Kidney tubule cell (primary cell): ENCODE measurements around the gene TNFRSF11A.

Experiments
- DNase-seq: peaks from one replicate; pipeline ENCODE4 v3.0.0-alpha.2; 2018; ENCODE audit warnings: low spot score

The TNFRSF11A gene

DNA sequence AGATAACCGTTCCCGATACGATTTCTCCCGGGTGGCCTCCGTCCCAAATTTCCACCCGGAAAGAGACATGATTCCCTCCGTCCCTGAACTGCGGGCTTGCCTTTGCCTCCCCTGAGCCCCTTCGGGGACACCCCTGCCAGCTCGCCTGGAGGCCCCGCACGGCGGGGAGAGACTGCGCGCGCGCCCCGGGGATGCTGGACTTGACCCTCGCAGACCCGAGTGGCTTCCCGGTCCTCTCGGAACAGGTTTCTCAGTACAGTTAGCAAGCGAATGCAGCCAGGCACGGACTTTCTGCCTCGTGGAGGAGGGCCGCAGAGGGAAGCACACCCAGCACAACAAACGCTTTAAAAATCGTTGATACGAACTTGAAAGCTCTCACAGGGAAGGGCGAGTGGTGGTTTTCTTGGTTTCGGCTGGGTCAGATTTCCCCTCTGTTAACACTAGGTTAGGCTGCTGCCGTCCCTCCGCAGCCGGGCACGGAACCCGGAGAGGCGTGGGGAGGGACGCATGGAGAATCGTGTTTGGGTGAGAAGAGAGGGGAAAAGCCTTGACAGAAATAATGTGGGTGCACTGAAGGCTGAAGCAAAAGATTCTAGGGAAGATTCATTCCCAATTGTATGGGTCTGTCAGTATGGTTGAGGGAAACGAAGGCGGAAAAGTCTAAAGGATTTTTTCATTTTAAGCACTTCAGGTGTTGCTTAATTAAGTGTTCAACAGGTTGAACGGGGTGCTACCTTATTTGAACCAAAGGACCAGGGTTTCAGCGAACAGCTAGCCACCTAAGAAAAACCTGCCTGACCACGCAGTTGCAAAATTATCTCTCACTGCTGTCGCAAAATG is 916 bp downstream of the TNFRSF11A start:
- peak; percentile 29 for DNase-seq

DNA sequence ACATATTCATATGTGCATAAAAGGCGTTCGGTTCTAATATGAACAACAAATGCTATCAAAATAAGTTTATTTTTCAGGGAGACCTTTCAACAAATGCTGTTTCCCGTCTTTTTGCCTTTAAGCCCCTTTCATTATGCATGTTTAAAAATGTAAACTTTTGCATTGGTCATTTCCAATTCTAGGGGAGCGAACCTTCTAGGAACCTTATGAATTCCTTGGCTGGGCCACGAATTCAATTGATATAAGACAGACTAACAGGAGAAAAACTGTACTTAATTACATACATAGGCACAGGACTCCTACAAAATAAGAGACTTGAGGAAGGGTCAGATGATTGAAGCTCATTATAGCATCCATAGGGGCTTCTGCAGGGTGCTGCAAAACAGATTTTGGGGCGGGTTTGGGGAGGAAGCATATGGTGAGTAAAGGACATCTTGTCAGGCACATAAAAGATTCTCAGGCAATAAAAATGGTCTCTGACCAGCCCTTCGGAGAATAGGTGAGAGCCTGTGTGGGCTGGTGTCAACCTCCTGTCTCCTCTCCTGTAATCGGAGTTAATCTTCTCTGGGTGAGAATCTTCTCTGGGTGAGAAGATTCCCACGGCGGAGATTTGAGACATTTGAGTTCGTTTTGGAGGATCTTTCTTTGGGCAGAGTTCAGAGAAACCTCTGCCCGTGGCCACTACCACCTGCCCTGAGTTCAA is 1.7 kb downstream of the TNFRSF11A start:
- no peak for DNase-seq

- no peak for DNase-seq
These were observed 2.9 kb downstream of the TNFRSF11A start for GRCh38 chr18:62327977-62328376.

DNA sequence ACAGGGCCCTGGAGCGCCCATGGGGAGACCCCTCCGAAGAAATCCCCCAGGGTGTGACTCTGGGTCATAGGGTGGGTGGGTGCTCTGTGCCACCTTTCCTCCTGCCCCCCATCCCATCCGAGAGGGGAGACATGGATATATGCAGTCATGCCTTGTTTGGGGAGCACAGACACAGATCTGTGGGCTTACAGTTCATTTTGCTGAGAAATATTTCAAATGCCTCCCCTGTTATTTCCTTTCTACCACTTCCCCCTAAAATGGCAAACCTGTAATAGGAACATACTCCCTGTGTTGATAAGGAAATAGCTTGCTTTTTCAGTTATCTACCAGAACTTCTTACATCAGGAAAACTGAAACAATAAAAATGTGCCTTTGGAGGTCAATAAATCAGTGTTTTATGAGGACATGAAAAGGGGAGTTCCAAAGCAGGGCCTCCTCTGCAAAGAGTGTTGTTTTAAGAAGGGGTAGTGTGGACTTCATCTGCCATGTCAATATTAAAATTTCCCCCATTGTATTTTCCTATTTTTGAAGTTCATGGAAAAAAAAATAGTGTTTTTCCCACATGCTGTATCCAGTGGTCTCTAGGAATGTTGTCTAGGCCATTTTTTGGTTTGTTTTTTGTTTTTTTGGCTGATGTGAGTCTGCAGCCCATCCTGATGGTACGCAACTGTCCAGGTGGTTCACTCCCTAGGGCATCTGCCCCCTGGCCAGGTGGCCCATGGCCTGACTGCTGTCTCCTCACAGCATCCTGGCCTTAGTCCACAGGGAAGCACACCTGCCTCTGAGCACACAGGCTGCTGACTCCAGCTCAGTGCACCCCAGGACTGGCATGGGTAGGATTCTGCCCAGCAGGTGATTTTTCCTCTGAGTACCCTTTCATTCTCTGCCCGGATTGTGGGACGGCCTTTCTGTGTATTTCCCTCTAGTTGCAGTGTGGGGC is 3.7 kb downstream of the TNFRSF11A start:
- DNase-seq = no peak

- DNase-seq = peak; percentile 90
These were observed 4.8 kb downstream of the TNFRSF11A start for GRCh38 chr18:62329691-62330454.

GRCh38 chr18:62330650-62331049 is 5.5 kb downstream of the TNFRSF11A start:
- DNase-seq = no peak

- DNase-seq = no peak
These were observed 6.7 kb downstream of the TNFRSF11A start for GRCh38 chr18:62331581-62332356.

DNA sequence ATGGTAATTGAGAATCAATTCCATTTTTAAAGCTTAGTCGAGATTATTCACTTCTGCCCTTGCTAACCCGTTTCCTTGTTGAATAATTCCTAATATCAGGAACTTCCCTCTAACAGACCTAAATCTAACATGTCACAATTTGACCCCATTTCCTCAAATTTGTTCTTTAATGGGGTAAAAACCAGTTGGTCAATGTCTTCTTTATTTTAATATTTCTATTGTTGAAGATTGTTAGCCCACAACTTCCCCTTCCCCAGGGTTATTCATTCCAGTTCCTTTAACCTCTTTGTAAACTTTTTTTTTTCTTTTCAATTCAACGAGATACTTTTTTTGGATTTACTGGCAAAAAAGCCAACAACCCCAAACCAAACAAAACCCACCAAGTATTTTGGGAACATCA is 7.3 kb downstream of the TNFRSF11A start:
- DNase-seq = no peak

GRCh38 chr18:62332964-62333695 is 8.0 kb downstream of the TNFRSF11A start:
- DNase-seq = no peak

DNA sequence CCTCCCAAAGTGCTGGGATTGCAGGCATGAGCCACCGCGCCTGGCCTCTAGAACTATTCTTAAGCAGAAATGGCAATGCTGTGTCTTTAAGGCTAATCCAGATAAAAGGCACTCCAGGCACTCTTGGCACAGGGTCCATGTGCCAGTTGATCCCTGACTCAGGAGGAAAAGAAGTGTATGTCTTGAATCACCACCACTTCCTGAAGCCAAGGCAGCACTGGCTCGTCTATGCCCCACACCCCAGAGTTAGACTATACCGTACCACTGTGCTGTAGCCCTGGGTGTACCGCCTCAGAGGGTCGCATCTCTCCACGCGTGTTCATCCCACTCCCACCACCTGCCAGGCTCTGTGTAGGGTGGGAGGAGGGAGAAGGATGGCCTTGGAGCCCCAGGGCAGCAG is 9.0 kb downstream of the TNFRSF11A start:
- DNase-seq = peak; percentile 81

DNA sequence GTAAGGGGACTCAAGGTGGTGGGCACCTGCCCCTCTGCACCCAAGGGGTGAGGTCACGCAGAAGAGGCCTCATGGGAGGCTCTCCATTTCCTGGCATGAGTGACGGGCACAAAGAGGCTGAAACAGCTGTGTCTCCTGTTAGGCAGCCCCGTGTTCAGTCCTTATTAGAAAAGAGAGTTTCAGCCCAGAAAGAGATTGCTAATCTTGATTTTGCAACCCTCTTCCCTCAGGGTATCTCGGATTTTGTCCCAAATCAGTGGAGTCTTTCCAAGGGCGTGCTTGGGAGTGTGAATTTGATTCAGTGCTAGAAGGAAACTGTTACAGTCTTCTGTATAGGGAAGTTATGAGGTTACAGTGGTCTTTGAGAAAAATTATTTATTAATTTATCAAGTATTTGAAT is 10.4 kb downstream of the TNFRSF11A start:
- no peak for DNase-seq

GRCh38 chr18:62336618-62337017 is 11.5 kb downstream of the TNFRSF11A start:
- no peak for DNase-seq

DNA sequence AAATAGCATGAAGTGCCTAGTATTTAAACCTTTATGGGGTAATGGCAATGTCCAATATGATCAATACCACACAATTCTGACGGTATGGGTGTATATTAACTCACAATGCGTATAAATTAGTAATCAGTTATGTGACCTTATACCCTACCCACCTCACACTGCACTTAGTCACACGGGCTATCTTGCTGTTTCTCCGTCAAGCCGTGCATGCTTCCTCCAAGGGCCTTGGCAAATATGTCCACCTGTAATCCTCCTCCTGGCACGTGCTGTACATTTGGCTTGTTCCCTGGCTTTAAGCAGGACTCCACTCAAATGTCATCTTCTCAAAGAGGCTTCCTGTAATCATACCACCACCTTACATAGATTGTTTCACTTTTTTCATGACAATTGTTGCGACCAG is 12.2 kb downstream of the TNFRSF11A start:
- DNase-seq = no peak

DNA sequence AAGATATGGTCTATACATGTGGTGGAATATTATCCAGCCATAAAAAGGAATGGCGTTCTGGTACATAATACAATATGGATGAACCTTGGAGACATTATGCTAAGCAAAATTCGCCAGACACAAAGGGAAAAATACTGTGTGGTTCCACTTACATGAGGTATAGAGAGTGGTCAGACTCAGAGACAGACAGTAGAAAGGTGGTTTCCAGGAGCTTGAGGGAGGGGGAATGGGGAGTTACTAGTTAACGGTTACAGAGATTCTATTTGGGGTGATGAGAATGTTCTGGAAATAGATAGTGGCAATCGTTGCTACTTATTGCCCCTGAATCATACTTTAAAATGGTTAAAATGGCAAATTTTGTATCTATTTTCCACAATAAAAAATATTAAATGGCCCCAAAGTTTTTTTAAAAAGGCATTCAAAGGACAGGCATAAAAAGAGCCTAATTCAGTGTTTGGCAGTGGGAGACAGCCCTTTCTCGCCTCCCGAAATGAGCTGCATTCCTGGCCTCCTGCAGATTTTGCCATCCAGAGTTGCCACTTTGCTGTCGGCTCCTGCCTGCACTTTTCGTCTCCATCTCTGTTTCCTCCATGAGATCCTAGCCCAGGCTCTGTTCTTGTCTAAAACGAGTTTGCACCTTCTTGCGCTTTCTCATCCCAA is 13.5 kb downstream of the TNFRSF11A start:
- no peak for DNase-seq

DNA sequence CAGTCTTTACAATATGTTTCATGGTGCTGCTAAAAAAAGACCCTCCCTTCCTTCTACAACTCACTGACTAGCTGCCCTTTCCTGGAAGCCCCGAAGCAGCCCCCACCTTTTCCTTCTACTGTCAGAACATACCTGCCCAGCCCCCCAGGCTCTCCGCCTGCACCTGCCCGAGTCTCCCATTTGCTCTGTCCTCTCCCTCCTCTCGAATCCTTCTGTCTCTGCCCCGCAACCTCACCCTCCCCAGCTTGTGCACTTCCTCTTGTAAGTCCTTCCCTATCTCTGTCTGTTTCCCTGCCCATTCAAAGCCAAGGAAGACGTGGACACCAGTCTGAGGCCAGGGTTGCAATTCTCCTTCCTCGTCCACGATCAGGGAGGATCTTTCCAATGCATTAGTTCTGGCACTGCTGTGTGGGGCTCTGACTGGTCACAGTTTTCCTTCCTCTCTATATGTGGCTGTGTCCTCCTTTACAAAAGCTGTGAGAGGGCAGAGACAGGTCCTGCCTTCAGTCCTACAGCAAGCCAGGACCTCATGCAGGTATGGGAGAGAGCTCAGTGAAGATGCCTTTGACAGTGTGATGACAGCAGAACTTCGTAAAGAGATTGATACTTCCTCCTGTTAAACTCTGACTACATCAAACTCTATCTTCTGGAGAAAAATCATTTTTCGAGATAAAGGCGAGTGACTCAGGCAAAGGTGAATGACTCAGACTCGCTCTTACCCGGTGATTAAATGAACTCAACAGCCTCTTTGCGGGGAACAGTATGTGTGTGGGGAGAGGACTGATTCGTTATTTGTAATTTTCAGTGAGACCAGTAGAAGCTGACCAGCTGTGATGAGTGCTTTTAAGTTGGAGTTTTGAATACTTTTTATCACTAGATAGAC is 14.2 kb downstream of the TNFRSF11A start:
- DNase-seq = peak; percentile 76

GRCh38 chr18:62340996-62341395 is 15.9 kb downstream of the TNFRSF11A start:
- DNase-seq = no peak

- DNase-seq = no peak
These were observed 16.4 kb downstream of the TNFRSF11A start for GRCh38 chr18:62341473-62341872.

DNA sequence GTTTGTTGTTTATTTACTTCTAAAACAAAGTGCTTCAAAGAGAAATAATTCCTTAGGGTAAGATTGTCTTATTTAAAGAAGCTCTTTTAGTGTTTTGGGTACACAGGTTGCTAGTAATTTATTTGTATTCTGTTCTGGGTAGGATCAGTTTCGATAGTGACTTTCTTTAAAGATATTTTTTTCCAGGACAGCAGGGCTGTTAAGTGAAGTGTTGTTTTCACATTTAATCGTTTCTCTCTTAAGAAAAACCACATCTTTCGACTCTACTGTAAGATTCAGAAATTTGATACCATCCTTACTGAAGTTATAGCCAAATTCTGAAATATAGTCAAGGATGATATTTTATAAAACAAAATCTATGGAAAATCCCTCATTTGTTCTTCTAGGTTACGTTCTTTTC is 17.8 kb downstream of the TNFRSF11A start:
- no peak for DNase-seq

- DNase-seq = no peak
These were observed 18.2 kb downstream of the TNFRSF11A start for GRCh38 chr18:62343316-62343715.
